K562 treated with DMSO at 1 percent for 12 hours (cell line): ENCODE measurements around the gene TNFRSF25. TPM values are rescaled to one million over a fixed set of nuclear protein-coding genes. Genes with fewer than 3 reads are reported as not detected.

Source experiments
- total RNA-seq: library from RNA; unstranded; fragments of 300-600 nt; gene quantifications from 2 replicates; pipeline ENCODE4 v1.2.3, GENCODE V29; 2022; ENCODE audit not compliant: insufficient read depth

TNFRSF25 gene, protein sequence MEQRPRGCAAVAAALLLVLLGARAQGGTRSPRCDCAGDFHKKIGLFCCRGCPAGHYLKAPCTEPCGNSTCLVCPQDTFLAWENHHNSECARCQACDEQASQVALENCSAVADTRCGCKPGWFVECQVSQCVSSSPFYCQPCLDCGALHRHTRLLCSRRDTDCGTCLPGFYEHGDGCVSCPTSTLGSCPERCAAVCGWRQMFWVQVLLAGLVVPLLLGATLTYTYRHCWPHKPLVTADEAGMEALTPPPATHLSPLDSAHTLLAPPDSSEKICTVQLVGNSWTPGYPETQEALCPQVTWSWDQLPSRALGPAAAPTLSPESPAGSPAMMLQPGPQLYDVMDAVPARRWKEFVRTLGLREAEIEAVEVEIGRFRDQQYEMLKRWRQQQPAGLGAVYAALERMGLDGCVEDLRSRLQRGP
- not detected in 2 replicates for total RNA-seq

DNA sequence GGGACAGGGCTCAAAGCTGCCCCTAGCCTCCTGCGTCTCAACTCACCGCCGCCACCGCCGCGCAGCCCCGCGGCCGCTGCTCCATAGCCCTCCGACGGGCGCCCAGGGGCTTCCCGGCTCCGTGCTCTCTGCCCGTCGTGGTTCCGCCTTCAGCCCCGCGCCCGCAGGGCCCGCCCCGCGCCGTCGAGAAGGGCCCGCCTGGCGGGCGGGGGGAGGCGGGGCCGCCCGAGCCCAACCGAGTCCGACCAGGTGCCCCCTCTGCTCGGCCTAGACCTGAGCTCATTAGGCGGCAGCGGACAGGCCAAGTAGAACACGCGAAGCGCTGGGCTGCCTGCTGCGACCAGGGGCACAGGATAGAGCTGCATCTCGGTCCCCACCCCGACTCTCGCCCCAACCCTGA is at the start of gene TNFRSF25:
TSS of gene TNFRSF25 (minus strand) at position 151 of the 400 bp plus-strand sequence. CDS start at position 85, 66 bp downstream.

GRCh38 chr1:6491480-6491962 is 25.5 kb upstream of the TNFRSF25 start, which contains the start of gene PLEKHG5:
TSS of gene PLEKHG5 (minus strand) at chr1:6491667. CDS start at chr1:6477571, 14,096 bp downstream.

GRCh38 chr1:6424619-6425593 is 41.1 kb downstream of the TNFRSF25 start, which contains the start of gene ESPN:
TSS of gene ESPN (plus strand) at chr1:6424776. CDS start at chr1:6424956, 180 bp downstream.

DNA sequence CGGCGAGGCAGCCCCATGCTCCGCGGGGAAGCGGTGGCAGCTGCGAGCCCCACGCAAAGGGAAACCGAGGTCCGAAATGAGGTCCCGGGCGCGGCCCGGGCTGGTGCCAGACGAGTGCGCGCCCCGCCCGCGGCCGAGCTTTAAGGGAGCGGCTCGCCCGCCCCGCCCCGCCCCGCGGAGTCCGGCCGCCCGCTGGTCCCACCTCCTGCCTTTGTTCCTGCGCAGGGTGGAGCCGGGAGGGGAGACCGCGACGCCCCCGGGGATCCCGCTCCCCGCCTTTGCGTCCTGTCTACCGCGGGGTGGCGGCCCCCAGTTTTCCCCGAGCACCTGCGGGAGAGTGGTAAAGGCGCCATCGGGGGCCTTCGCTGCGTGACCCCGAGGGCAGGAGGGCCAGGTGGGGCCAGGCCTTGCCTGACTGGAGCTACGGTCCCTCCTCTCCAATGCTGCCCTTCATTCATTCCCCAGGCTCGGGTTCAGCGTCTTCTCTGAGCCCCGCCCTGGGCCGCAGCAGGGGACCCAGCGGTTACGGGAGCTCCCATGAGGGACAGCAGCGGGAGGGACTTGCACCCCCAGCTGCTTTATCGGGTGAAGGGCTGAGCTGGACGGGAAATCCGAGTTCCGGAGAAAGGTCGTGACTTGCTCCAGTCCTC is 46.0 kb downstream of the TNFRSF25 start, which contains the start of gene HES2:
TSS of gene HES2 (minus strand) at position 116 of the 650 bp plus-strand sequence. CDS start at position 17, 99 bp downstream.

Other genes with a start within 250 kb of the TNFRSF25 start
- 30.3 and 74.7 TPM in 2 replicates for gene ICMT, start 230.2 kb downstream of the TNFRSF25 start, total RNA-seq
- gene HES3, start 222.0 kb downstream of the TNFRSF25 start, total RNA-seq, result not detected in 2 replicates
- 0.93 and 2.1 TPM in 2 replicates for gene GPR153, start 205.1 kb downstream of the TNFRSF25 start, total RNA-seq
- gene ACOT7, start 72.4 kb downstream of the TNFRSF25 start, total RNA-seq, result 56.8 and 68.8 TPM in 2 replicates
- gene HES2, start 46.3 kb downstream of the TNFRSF25 start, total RNA-seq, result not detected in 2 replicates
- 2.8 and 4.0 TPM in 2 replicates for gene ESPN, start 41.4 kb downstream of the TNFRSF25 start, total RNA-seq
- gene PLEKHG5, start 25.5 kb upstream of the TNFRSF25 start, total RNA-seq, result not detected in 2 replicates
- gene NOL9, start 88.3 kb upstream of the TNFRSF25 start, total RNA-seq, result 5.4 and 15.3 TPM in 2 replicates
- gene TAS1R1, start 89.1 kb upstream of the TNFRSF25 start, total RNA-seq, result not detected in 2 replicates
- gene ZBTB48, start 113.8 kb upstream of the TNFRSF25 start, total RNA-seq, result 42.2 and 78.2 TPM in 2 replicates
- 47.2 and 84.7 TPM in 2 replicates for gene KLHL21, start 136.7 kb upstream of the TNFRSF25 start, total RNA-seq
- 11.2 and 27.4 TPM in 2 replicates for gene PHF13, start 147.6 kb upstream of the TNFRSF25 start, total RNA-seq
- 36.0 and 55.4 TPM in 2 replicates for gene THAP3, start 158.7 kb upstream of the TNFRSF25 start, total RNA-seq
- 18.2 and 41.5 TPM in 2 replicates for gene DNAJC11, start 235.6 kb upstream of the TNFRSF25 start, total RNA-seq